DMS114 treated with DMSO at 0.1 percent for 48 hours (cell line): Measurements from ENCODE around the gene TIFAB.

Experiments used
- DNase-seq: peaks from one replicate; lab custom pipeline; 2025; ENCODE audit not compliant: unreplicated experiment; lab: John Stamatoyannopoulos, UW

The TIFAB gene

GRCh38 chr5:135482381-135482933 is 30.3 kb upstream of the TIFAB start:
- no peak for DNase-seq

- no peak for DNase-seq
These were observed 29.8 kb upstream of the TIFAB start for GRCh38 chr5:135481909-135482311.

GRCh38 chr5:135481387-135481786 is 29.2 kb upstream of the TIFAB start:
- DNase-seq: no peak

GRCh38 chr5:135480511-135480910 is 28.4 kb upstream of the TIFAB start:
- no peak for DNase-seq

- DNase-seq: no peak
These were observed 26.8 kb upstream of the TIFAB start for GRCh38 chr5:135478938-135479337.

GRCh38 chr5:135477613-135478066 is 25.5 kb upstream of the TIFAB start:
- DNase-seq: no peak

- DNase-seq: no peak
These were observed 24.7 kb upstream of the TIFAB start for GRCh38 chr5:135476615-135477581.

GRCh38 chr5:135473956-135474670 is 22.0 kb upstream of the TIFAB start:
- no peak for DNase-seq

- no peak for DNase-seq
These were observed 20.0 kb upstream of the TIFAB start for GRCh38 chr5:135472141-135472540.

GRCh38 chr5:135471726-135472125 is 19.6 kb upstream of the TIFAB start:
- no peak for DNase-seq

- DNase-seq: no peak
These were observed 17.8 kb upstream of the TIFAB start for GRCh38 chr5:135469911-135470310.

GRCh38 chr5:135468541-135468940 is 16.4 kb upstream of the TIFAB start:
- no peak for DNase-seq

GRCh38 chr5:135467871-135468485 is 15.8 kb upstream of the TIFAB start:
- DNase-seq: no peak

GRCh38 chr5:135467051-135467625 is 15.0 kb upstream of the TIFAB start:
- no peak for DNase-seq

- peak; percentile 72 for DNase-seq
These were observed 14.3 kb upstream of the TIFAB start for GRCh38 chr5:135466178-135467050.

- no peak for DNase-seq
These were observed 13.4 kb upstream of the TIFAB start for GRCh38 chr5:135465391-135466122.

GRCh38 chr5:135462304-135462703 is 10.2 kb upstream of the TIFAB start:
- DNase-seq: peak; percentile 4

- no peak for DNase-seq
These were observed 9.5 kb upstream of the TIFAB start for GRCh38 chr5:135461481-135462151.
